ENCODE measurements around the gene PPP1R18.
"Not testable (repeated sequence)": the region's sequence is repeated elsewhere in the genome, so short reads cannot be mapped to it uniquely, and the experiment has no call there.

PPP1R18 gene

DNA sequence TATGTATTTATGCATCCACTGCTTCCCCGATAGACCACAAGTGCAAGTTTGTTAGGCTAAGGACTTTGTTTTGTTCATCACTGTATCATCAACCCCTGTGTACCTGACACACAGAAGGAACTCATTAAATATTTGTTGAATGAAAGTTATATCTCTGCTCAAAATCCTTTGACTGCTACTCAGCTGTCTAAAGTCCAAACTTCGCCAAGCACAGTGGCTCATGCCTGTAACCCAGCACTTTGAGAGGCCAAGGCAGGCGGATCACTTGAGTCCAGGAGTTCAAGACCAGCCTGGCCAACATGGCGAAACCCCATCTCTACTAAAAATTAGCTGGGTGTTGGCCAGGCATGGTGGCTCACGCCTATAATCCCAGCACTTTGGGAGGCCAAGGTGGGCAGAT is 28.5 kb downstream of the PPP1R18 start:
- DNase-seq, result not testable (repeated sequence)

DNA sequence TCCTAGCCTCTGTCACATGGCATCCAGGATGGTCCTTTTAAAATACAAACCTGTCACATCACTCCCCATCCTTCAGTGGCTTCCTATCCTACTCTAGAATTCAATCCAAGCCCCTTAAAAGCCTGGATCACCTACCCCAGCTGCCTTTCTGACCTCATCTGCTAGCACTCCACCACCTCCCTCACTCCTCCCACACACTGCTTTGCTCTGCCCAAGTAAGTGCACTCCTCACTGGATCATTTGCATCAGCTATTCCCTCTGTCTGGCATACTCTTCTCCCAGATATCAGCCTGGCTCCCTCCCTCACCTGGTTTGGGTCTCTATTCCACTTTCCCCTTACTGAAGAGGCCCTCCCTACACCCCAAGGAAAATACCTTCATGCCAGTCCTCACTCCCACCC is 29.0 kb downstream of the PPP1R18 start:
- no peak for DNase-seq

DNA sequence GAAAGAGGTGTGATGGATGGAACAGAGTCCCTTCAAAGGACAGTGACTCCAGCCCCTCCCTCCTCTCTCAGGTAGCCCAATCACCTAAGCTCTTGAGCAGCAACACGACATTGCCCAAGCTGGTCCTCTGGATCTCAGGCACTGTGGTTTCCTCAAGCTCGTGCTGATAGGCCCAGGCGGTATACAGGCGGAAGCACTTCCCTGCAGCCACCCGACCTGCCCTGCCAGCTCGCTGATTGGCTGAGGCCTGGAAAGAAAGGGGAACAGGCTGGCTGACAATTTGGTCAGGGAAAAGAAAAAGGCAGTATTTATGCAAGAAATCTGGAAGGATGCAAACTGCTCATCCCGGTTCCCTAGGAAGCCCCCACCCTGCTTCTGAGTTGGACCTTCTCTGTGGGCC is 29.9 kb downstream of the PPP1R18 start:
- no peak for DNase-seq

DNA sequence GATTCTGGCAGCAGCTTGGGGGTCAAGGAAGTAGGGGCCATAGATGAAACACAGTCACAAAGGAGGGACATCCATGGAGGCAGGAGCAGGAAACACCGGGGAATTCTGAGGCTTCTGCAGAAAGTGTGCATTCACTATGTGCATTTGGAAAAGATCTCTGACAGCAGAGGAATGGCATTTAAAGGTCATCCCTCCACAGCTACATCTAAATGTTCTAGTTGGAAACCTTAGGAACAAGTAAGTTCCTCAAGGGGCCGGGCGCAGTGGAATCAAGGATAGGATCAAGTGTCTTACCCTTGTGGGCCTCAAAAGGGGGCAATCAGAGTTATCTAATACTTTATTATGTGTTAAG is 30.7 kb downstream of the PPP1R18 start:
- no peak for DNase-seq

DNA sequence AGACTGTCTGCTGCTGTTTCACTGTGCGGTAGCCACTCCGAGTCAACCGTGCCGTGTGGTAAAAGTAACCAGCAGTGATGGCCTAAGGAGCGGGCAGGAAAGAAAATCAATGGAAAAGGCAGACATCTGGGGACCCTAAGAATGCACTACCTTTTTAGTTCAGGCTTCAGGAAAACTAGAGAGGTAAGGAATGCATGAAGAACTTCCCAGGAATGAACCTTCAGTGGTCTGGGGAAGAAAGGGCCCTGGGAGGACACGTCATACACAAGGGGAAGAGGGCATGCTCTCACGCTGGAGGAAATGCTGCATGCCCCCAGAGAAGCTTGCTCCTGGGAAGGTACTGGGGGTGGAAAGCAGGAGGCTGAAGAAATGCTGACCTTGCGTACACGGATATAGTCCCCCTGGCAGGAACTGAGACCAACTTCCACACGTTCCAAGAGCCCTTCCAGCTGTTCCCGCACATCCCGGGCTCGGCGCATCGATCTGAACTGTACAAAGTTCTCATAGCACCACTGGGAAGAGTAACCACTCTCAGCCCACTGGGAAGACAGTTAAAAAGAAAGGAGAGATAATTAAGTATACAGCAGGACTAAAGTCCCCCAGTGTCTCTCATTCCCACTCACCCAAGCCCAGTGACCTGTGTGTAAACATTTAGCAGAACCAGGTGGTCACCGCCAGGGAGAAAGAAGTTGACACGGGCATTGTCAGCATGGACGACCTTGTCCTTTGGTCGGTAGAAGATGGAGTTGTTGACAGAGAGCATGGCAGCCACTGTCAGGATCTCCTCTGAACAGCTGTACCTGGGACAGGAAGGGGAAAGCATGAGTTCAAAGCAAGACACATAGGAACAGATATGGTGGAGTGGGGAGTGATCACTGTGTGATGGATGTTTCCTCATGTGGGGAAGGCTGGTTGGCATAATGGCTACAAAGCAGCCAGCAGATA is 31.4 kb downstream of the PPP1R18 start:
- no peak for DNase-seq

DNA sequence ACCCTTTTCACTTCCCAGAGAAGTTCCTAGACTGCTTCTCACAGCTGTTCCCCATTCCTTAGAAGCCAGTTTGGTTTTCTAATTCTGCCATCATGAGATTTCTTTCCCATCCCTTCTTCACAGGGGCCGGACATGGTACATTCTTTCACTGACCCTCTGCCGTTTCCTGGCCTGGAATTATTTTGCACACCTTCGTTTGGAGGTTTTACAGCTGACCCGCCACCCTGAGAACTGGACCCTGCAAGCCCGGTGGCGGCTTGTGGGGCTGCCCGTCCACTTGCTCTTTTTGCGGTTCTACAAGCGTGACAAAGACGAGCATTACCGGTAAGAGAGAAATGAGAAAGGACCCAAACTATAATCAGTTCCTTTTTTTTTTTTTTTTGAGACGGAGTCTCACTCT is 35.3 kb downstream of the PPP1R18 start:
- DNase-seq, result no peak

DNA sequence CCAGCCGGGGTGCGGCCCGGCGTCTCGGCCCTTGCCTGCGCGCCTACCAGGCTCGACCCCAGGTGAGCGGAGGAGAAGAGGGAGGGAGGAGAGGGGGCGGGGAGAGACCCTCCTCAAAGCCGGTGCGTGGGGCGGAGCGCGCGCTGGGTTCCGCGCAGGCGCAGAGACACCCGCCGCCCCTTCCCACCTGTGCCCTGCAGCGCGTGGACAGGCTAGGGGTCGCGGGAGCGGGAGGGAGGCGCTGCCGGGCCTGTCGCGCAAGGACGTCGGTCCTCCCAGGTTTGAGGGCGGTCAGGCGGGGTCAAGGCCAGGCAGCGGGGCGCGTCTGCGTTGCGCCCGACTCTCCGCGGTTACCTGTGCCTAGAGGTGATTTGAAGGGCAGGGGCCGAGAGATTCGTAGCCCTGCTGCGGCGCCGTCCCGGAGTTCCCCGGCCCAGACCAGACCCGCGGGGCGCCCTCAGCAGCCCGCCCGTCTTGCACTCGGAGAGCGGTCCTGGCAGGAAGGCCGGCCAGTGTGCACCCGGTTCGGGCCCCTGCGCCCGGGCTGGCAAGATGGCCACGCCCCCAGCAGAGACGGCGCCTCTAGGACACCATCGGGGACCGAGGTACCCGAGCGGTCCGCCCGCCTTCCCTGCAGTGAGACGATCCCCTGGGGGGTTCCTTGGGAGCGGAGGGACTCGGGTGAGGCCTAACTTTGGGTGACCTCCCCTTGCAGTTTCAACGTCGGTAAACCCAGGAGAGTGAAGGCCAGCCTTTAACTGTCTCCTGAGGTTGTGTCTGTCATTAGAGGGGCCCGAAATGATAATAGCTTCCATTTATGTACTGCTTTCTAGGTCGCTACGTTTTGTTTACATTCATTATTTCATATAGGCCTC is 39.0 kb downstream of the PPP1R18 start:
- DNase-seq, result peak; percentile 88 to 90

DNA sequence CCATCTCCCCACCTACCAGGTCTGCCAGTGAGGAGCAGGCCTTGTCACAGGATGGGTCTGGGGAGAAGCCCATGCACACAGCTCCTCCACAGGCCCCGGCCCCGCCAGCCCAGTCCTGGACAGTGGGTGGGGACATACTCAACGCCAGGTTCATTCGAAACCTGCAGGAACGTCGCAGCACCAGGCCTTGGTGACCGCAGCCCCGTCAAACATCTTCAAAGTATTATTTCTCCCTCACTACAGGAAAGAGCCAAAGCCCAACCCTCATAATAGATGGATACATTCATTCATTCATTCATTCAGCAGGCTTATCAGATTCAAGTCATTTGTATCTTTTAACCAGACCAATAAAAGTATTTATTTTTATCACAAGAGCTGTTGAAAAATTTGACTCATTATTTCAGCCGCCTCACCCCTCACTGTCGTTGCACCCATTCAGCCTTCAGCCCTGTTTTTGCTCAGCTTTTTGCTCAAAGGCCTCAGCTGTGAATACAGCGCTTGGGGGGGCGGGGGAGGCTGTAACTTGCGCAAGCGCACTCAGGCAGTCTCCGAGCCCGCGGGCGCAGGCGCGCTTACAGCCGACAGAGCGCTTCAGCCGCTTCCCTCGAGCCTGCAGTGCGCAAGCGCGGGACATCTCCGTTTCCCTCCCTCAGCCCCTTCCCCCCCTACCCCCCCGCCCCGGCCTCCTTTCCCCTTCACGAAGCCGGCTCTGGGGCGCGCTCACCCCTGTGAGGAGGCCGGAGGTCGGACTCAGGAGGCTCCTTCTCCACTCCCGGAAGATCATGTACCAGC is 39.8 kb downstream of the PPP1R18 start, which contains the start of gene C6orf136:
Gene C6orf136, plus strand, starts transcription at position 684 of the 792 bp plus-strand sequence. Its CDS starts 99 bp downstream, at position 783.
- DNase-seq, result peak; percentile 91 to 94

DNA sequence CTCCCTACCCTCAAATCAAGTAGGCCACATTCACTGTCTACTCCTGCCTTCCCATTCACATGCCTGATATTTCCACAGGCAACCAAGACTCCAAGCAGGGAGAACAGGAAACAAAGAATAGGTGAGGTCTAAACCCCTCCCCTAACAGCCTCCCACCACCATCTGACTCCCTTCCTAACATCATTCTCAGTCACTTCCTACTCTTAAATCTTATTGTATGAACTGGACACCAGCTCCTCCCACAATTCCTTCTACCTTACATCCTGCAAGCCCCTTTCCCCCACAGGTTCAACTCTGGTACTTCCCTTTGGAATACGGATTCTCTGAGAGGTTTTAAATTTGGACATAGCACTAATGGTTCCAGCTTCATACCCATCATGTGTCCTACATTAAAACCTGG is 40.5 kb downstream of the PPP1R18 start:
- DNase-seq, result no peak

DNA sequence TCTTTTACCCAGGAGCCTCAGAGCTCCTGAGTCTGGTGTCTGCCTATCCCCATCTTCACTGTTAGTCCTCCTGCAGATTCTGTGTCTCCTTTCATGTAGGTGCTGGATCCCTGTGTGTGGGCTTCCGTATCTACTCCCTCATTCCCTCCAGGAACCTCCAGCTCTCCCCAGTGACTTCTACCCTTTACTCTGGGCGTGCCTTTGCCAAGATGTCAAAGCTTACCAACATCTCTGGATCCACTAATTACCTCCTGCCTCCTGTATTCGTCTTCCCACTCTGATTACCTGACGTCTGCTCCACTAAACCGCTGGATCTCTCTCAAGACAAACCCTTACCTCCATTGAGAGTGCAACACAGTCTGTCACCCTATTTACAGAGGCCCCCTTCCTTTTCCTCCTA is 41.7 kb downstream of the PPP1R18 start:
- DNase-seq, result no peak

DNA sequence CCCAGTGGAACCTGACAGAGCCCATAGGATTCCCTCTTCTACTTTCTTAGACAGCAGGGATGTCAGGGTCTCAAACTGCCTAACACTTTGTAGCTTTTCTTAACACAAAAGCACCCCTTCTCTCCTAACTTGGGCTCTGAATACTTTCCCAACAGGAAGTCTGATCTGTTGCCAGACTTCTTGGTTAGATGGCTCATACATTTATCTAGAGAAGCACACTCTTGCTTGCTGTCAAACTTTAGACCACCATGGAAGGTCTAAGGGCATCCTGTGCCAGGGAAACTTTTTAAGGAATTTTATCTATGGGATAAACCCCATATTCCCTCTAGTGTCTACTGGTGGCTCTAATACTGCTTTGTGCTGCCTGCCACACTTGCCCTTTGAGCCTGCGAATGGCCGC is 42.8 kb downstream of the PPP1R18 start:
- DNase-seq, result no peak

DNA sequence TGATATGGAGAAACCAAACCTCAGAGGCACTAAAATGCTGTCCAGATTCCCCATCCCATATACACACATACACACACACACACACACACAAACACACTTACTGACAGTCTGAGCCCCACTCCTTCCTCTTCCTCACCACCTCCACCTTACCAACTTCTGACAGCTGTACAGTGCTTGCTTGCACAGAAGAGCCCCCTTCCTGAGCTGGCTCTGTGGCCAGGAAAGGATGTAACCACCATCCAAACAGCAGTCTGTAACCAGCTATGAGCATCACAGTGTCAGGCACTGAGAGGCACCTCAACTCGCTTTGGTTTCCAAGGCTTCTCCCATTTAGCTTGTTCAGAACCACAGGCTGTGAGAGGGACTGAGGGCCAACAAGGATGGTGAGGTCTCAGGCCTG is 45.4 kb downstream of the PPP1R18 start:
- DNase-seq, result no peak

DNA sequence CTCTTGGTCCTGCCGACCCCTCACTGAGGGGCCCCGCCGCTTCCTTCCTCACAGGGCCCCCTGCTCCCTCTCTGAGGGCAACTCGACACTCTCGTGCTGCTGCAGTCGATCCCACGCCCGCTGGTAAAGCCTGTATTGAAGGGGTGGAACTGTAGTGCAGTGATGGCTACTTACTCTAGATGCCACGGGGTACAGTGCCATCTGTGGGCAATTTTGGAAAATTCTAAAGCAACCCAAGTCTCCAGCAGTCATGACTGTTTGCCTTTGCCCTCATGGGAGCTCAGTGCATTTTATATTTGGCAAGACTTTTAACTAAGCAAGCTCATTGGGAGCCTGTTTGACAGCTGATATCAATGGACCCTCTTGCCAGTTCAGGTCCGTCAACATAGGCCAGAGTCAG is 46.0 kb downstream of the PPP1R18 start:
- DNase-seq, result no peak

DNA sequence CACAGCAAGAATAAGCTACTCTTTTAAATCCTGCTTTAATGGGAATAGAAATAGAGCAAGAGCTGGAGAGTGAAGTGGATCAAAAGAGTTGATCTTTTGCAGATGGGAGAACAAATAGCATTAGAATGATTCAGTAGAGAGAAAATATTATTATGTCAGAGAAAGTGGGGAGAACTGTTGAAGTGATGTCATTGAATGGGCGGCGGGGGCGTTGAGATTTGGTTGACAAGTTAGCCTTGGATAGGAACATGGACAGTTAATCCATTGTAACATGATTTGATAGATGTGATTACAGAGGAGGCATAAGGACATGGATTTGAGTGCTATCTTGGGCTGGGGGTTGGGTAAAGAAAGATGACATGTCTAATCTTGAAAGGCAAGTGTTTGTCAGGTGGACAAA is 50.6 kb downstream of the PPP1R18 start:
- no peak for DNase-seq

DNA sequence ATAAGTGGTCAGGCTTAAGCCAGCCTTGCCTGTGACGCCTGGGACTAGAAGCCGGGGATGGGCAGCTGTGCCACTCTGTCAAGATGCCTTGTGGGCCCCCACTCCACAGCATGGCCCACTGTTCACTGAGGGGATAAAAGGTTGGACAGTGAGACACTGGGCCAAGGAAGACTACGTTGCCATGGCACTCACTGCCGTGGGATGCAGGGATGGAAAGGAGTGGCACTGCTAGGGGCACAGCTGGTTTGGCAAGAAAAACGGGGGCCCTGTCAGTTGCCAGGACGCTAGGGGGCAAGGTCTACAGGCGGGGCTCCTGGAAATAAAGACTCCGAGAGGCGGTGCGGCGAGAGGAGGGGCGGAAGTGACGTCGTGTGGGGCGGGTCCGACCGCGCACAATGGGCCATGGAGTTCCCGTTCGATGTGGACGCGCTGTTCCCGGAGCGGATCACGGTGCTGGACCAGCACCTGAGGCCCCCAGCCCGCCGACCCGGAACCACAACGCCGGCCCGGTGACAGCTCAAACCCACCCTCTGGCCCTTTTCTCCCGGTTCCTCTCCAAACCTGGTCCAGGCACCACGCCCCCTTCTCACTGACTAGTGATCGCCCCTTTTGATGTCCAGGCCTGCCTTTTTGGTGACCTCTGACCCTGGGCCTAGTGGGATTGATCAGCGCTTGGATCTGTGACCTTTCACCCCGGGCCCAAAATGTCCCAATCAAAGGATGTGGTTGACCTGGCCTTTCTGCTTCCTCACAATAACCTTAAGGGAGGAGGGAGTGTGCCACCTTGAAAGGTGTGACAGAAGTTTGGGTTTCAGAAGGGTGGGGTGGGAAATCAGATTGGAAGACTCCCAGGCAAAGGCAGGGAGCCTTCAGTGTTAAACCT is 59.7 kb downstream of the PPP1R18 start, which contains the start of gene ATAT1:
Gene ATAT1, plus strand, starts transcription at position 391 of the 883 bp plus-strand sequence.
- peak; percentile 90 to 93 for DNase-seq
